Coronary artery (tissue), 2 donors: Measurements from ENCODE around the gene NOM1.
"Not testable (repeated sequence)": the region's sequence is repeated elsewhere in the genome, so short reads cannot be mapped to it uniquely, and the experiment has no call there.

Experiments
- DNase-seq: peaks from one replicate; pipeline ENCODE4 v3.0.0-alpha.2; 2017; ENCODE audit warnings: low spot score
- H3K27ac ChIP-seq, 2 donors: fragments of 200-600 bp; sonication (generic); one replicate each; pipeline ENCODE4 v1.5.1; 2016 to 2019
- H3K4me3 ChIP-seq: fragments of 200-600 bp; sonication (generic); 2 replicates; pipeline ENCODE4 v1.5.1; 2016; ENCODE audit warnings: mild to moderate bottlenecking, moderate library complexity
- TF ChIP-seq, protein P1 (sequence below): fragments of 200-600 bp; sonication (generic); IDR thresholded peaks from one replicate; pipeline ENCODE4 v1.5.1; 2019; ENCODE audit warnings: antibody characterized with exemption

Gene NOM1, protein sequence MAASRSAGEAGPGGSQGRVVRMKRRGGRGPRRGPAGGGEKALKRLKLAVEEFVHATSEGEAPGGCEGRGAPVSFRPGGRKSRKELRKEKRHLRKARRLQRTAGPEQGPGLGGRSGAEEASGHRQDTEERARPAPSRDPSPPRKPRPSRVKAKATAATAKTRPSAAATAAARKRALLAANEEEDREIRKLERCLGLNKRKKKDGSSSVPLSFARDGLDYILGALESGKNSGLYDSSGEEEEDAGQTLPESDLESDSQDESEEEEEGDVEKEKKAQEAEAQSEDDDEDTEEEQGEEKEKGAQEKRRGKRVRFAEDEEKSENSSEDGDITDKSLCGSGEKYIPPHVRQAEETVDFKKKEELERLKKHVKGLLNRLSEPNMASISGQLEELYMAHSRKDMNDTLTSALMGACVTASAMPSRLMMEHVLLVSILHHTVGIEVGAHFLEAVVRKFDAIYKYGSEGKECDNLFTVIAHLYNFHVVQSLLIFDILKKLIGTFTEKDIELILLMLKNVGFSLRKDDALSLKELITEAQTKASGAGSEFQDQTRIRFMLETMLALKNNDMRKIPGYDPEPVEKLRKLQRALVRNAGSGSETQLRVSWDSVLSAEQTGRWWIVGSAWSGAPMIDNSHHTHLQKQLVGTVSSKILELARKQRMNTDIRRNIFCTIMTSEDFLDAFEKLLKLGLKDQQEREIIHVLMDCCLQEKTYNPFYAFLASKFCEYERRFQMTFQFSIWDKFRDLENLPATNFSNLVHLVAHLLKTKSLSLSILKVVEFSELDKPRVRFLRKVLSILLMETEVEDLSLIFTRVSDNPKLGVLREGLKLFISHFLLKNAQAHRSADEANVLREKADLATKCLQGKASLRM

DNA sequence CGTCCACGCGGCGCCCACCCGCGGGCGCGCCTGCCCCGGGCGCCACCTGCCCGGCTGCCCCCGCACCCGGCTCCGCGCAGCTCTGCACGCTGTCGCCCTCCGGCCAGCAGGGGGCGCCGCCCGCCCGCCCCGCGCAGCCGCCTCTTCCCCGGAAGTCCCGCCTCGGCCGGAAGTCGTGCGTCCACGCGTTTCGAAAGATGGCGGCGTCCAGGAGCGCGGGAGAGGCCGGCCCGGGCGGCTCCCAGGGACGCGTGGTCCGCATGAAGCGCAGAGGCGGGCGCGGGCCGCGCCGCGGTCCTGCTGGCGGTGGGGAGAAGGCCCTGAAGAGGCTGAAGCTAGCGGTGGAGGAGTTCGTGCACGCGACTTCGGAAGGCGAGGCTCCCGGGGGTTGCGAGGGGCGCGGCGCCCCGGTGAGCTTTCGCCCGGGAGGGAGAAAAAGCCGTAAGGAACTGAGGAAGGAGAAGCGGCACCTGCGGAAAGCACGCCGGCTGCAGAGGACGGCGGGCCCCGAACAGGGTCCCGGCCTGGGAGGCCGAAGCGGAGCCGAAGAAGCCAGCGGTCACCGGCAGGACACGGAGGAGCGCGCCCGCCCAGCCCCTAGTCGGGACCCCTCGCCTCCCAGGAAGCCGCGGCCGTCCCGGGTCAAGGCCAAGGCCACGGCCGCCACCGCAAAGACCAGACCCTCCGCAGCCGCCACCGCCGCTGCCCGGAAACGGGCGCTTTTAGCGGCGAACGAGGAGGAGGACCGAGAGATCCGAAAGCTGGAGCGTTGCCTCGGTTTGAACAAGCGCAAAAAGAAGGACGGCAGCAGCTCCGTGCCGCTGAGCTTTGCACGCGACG is at the start of gene NOM1:
Gene NOM1, plus strand, starts transcription at position 172 of the 840 bp plus-strand sequence. Its CDS starts 26 bp downstream, at position 198.
- TF ChIP-seq, protein P1, sequence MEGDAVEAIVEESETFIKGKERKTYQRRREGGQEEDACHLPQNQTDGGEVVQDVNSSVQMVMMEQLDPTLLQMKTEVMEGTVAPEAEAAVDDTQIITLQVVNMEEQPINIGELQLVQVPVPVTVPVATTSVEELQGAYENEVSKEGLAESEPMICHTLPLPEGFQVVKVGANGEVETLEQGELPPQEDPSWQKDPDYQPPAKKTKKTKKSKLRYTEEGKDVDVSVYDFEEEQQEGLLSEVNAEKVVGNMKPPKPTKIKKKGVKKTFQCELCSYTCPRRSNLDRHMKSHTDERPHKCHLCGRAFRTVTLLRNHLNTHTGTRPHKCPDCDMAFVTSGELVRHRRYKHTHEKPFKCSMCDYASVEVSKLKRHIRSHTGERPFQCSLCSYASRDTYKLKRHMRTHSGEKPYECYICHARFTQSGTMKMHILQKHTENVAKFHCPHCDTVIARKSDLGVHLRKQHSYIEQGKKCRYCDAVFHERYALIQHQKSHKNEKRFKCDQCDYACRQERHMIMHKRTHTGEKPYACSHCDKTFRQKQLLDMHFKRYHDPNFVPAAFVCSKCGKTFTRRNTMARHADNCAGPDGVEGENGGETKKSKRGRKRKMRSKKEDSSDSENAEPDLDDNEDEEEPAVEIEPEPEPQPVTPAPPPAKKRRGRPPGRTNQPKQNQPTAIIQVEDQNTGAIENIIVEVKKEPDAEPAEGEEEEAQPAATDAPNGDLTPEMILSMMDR: peak; percentile 61
- H3K4me3 ChIP-seq: peak within 1 kb of the TSS; percentile 93
- H3K27ac ChIP-seq: peak within 1 kb of the TSS in 1 of 2 donors; percentile 50
- DNase-seq: peak; percentile 87

DNA sequence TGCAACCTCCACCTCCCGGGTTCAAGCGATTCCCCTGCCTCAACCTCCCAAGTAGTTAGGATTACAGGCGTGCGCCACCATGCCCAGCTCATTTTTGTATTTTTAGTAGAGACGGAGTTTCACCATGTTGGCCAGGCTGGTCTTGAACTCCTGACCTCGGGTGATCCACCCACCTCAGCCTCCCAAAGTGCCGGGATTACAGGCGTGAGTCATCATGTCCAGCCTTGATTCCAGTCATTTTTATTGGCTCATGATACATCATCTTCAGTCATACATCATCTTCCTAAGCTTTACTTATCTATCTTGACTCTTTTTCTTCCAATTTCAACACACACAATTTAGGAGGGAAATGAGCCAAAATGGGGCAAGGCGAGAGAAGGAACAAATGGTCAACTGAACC is 49.4 kb upstream of the NOM1 start:
- DNase-seq, H3K4me3 ChIP-seq, H3K27ac ChIP-seq: not testable (repeated sequence)

DNA sequence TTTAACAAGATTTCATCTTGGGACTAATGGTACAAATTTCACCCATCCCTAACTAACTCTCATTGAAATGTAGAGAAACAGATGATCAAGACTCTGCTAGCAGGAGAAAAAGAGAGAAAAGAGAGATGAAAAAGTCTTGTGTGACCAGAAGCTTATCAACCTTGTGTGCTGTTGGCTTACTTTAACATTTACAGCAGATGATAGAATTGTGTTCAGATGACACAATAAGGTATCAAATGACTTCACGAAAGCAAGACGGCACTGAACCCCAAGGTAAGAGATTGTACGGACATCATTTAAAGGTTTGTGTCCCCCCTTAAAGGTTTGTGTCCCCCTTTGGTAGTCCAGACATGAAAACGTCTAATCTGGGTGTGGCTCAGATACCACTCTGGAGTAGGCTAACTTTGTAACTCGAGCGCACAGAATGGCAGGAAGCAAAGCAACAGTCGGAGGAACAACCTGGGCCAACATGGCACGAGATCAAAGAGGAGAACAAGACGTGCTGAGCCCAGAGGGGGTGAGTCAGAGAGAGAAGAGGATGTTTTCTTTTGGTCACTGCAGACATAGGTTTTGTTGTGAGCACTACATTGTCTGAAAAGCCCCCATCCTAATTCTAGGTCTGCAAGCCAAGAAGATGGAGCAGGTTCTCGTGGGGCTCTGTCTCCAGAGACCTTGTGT is 46.1 kb upstream of the NOM1 start:
- TF ChIP-seq, protein P1: no peak
- no peak overlapping the region for H3K4me3 ChIP-seq
- peak overlapping the region in 1 of 2 donors; percentile 31 for H3K27ac ChIP-seq
- no peak for DNase-seq

DNA sequence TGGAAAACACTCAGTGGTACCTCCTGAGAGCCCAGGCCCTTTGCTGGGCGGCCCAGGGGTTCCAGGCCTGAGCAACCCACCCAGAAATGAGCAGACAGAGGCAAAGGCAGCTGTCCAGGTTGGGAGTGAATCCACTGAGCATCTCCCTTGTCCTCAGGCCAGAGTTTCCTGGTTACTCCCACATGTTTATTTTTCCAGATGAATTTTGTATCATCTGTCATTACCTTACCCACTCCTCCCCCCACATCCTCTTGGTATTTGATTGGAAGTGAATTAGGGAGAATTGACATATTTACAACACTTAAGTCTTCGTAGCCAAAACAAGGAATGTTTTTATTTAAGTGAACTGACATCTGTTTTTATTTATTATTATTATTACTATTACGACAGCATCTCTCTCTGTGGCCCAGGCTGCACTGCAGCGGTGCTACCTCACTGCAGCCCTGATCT is 43.3 kb upstream of the NOM1 start:
- DNase-seq: no peak
- TF ChIP-seq, protein P1: no peak
- Histone ChIP-seq H3K27ac (no peak overlapping the region), H3K4me3 (no peak overlapping the region)

DNA sequence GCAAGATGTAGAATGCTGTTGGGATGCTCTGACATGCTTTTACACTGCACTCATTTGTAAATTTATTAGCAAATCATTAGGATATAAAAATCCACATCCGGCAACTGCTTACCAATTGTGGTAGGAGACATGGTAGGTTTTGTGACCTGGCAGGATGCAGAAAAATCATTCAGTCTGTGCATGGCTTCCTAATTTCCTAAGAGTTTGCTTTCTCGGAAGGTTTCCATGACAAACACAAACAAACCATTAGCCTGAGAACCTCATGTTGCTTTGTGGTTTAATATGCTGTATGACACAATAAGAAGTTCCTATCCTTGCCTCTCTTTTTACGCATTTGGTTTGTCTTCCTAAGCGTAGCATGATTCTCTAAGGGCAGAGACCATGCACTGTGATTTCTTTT is 41.9 kb upstream of the NOM1 start:
- no peak for DNase-seq
- Histone ChIP-seq H3K4me3 (no peak overlapping the region), H3K27ac (peak overlapping the region in 1 of 2 donors; percentile 11)
- TF ChIP-seq, protein P1: no peak

DNA sequence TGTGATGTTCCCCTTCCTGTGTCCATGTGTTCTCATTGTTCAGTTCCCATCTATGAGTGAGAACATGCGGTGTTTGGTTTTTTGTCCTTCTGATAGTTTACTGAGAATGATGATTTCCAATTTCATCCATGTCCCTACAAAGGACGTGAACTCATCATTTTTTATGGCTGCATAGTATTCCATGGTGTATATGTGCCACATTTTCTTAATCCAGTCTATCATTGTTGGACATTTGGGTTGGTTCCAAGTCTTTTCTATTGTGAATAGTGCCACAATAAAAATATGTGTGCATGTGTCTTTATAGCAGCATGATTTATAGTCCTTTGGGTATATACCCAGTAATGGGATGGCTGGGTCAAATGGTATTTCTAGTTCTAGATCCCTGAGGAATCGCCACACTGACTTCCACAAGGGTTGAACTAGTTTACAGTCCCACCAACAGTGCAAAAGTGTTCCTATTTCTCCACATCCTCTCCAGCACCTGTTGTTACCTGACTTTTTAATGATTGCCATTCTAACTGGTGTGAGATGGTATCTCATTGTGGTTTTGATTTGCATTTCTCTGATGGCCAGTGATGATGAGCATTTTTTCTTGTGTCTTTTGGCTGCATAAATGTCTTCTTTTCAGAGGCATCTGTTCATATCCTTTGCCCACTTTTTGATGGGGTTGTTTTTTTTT is 39.8 kb upstream of the NOM1 start:
- DNase-seq, H3K4me3 ChIP-seq, H3K27ac ChIP-seq: not testable (repeated sequence)

DNA sequence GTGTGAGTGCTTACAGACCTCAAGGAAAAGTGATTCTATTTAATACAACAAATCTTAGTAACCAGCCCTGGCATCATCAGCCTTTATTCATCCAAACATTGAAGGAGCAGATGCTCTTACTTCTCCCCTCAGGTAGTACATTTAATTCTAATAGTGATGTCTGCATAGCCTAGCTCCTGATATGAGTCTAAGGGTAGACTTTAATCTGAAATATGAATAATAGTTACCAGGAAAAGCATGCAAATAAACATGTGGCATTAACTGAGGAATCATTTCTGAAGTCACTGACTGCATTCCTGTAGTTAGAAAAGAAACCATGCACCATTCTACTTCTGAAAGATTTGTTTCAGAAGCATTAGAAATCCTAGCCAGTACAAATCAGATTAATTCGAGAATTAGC is 30.9 kb upstream of the NOM1 start:
- no peak for DNase-seq
- Histone ChIP-seq H3K27ac (no peak overlapping the region), H3K4me3 (no peak overlapping the region)
- TF ChIP-seq, protein P1: no peak
